Measurements from ENCODE around the gene ADRB1. TPM values are rescaled to one million over a fixed set of nuclear protein-coding genes. Genes with fewer than 3 reads are reported as not detected.

Gene ADRB1
- total and polyA plus RNA-seq, 2 of the 4 experiments (the other 2 are of a cell fraction), result not detected

DNA sequence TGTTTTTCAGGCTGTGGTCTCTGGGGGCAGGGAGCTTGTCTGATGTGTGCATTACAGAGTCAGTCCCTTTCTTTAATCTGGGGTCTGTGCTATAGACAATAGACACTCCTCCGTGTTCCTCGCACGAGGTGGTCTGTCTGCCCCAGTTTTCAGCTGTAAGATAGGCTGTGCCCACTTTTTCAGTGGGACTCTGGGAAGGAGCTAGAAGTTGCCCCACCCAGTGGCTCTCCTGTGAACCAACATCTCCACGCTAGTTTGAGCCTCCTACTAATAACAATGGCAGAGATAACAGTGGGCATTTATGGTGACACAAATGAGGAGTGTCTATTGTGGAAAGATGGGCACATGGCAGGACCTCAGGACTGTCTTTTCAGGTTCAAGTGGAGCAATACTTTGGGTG lies 44.0 kb downstream of the ADRB1 start:
- H3K56ac ChIP-seq (ENCODE audit: extremely low read depth, insufficient read depth, low read length), result no peak overlapping the region
- no peak overlapping the region for H2BK120ac ChIP-seq (ENCODE audit: low read depth, low read length)
- no peak overlapping the region for H2AK5ac ChIP-seq (ENCODE audit: low read depth, low read length)
- no peak overlapping the region for H2AFZ ChIP-seq (replicated peaks; ENCODE audit: low read length, poor library complexity)
- intact Hi-C loops (cut with micrococcal nuclease) (no loop called here), in situ Hi-C loops (cut with MboI; ENCODE audit: low sequenced_read_pairs) (no loop called here), dilution Hi-C loops (cut with HindIII; ENCODE audit: low sequenced_read_pairs, unreplicated experiment) (no loop called here)
- no TSS peak for BruUV-seq (replicated peaks)
- H3K27ac ChIP-seq (ENCODE audit: insufficient read depth, low read length), result no peak overlapping the region
- no peak overlapping the region for H2BK15ac ChIP-seq (ENCODE audit: low read depth, low read length)
- H4K5ac ChIP-seq (ENCODE audit: low read depth, low read length), result no peak overlapping the region
- no peak for DNase-seq
- no peak for TF ChIP-seq CEBPB (IDR thresholded peaks at IDR 0.05; ENCODE audit: low read depth, low read length)
- no peak for TF ChIP-seq MXI1 (IDR thresholded peaks at IDR 0.05; ENCODE audit: borderline replicate concordance, low read depth, low read length)
- no peak for TF ChIP-seq CHD1 (IDR thresholded peaks at IDR 0.05; ENCODE audit: low read depth, low read length)
- TF ChIP-seq RAD21 (IDR thresholded peaks at IDR 0.05; ENCODE audit: low read length), result no peak
- TF ChIP-seq POLR2A (IDR thresholded peaks at IDR 0.05; ENCODE audit: low read depth, low read length), result no peak
- no peak for TF ChIP-seq NFE2L2 (IDR thresholded peaks at IDR 0.05; ENCODE audit: low read depth, low read length)
- TF ChIP-seq, protein P1, sequence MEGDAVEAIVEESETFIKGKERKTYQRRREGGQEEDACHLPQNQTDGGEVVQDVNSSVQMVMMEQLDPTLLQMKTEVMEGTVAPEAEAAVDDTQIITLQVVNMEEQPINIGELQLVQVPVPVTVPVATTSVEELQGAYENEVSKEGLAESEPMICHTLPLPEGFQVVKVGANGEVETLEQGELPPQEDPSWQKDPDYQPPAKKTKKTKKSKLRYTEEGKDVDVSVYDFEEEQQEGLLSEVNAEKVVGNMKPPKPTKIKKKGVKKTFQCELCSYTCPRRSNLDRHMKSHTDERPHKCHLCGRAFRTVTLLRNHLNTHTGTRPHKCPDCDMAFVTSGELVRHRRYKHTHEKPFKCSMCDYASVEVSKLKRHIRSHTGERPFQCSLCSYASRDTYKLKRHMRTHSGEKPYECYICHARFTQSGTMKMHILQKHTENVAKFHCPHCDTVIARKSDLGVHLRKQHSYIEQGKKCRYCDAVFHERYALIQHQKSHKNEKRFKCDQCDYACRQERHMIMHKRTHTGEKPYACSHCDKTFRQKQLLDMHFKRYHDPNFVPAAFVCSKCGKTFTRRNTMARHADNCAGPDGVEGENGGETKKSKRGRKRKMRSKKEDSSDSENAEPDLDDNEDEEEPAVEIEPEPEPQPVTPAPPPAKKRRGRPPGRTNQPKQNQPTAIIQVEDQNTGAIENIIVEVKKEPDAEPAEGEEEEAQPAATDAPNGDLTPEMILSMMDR (conservative IDR thresholded peaks at IDR 0.05; ENCODE audit: low read depth, low read length), result no peak
- TF ChIP-seq, protein P2, sequence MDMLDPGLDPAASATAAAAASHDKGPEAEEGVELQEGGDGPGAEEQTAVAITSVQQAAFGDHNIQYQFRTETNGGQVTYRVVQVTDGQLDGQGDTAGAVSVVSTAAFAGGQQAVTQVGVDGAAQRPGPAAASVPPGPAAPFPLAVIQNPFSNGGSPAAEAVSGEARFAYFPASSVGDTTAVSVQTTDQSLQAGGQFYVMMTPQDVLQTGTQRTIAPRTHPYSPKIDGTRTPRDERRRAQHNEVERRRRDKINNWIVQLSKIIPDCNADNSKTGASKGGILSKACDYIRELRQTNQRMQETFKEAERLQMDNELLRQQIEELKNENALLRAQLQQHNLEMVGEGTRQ (IDR thresholded peaks at IDR 0.05; ENCODE audit: low read depth, low read length), result no peak
- no peak for TF ChIP-seq FOS (IDR thresholded peaks at IDR 0.05; ENCODE audit: low read depth, low read length)
- no peak for TF ChIP-seq ELK1 (IDR thresholded peaks at IDR 0.05; ENCODE audit: borderline replicate concordance, low read depth, low read length)
- H3K4me1 ChIP-seq (ENCODE audit: control insufficient read depth, insufficient read depth, low read length), result no peaks in the 10 kb centered on the region
- no peak overlapping the region for H3K4ac ChIP-seq (ENCODE audit: low read depth, low read length)
- no peaks in the 10 kb centered on the region for H3K9me3 ChIP-seq (ENCODE audit: control insufficient read depth, insufficient read depth, low read length)
- no peak for ATAC-seq (ENCODE audit: low read depth)
- H3K4me2 ChIP-seq (ENCODE audit: low read depth, low read length), result no peak overlapping the region
- no peak overlapping the region for H3K23ac ChIP-seq (ENCODE audit: low read depth, low read length)
- POLR2A ChIA-PET (ENCODE audit: unreplicated experiment), result no interaction called here
- H2AK9ac ChIP-seq (replicated peaks; ENCODE audit: low read depth, low read length, poor library complexity), result no peak overlapping the region
- H2BK20ac ChIP-seq (ENCODE audit: low read depth, low read length), result no peak overlapping the region
- H4K91ac ChIP-seq (ENCODE audit: insufficient read depth, low read depth, low read length), result no peak overlapping the region
- H3K4me3 ChIP-seq (ENCODE audit: insufficient read depth, low read depth, low read length), result no peak overlapping the region
- no peaks in the 10 kb centered on the region for H3K79me1 ChIP-seq (ENCODE audit: low read depth in 1 of 2, low read length in 2 of 2)
- CTCF ChIA-PET, result interaction anchor here (1.0 to 1.2 kb wide), 2 partner anchors 185 to 334 kb away, joined by 3 read pairs; no protein-coding TSS in a partner anchor
- no peak overlapping the region for H3K9ac ChIP-seq (ENCODE audit: low read depth, low read length)
- H3K27me3 ChIP-seq (ENCODE audit: control insufficient read depth, insufficient read depth, low read length), result peaks cover 9% of the 10 kb centered on the region
- H4K20me1 ChIP-seq (ENCODE audit: insufficient read depth, low read length), result no peaks in the 10 kb centered on the region
- WGBS, 2 experiments (ENCODE audit: extremely low coverage in 2 of 2, insufficient read length in 1 of 2), result 86% methylated on average over 3 of the region's 4 CpGs; no CpG with 5 or more reads in 1 of the 2 experiments
- H2BK5ac ChIP-seq (ENCODE audit: low read depth, low read length, poor library complexity, severe bottlenecking), result no peak overlapping the region
- no peaks in the 10 kb centered on the region for H3K36me3 ChIP-seq (ENCODE audit: control insufficient read depth, insufficient read depth, low read length)
- no peak overlapping the region for H3K14ac ChIP-seq (replicated peaks; ENCODE audit: low read depth, low read length)
- H4K8ac ChIP-seq (ENCODE audit: low read depth in 2 of 2, low read length in 2 of 2), result no peak overlapping the region
- no peak overlapping the region for H3K18ac ChIP-seq (ENCODE audit: low read depth, low read length)
- H3K9me1 ChIP-seq (ENCODE audit: insufficient read depth, low read length), result no peaks in the 10 kb centered on the region
